KG1 (cell line): ENCODE measurements around the gene GPR42.

Experiments used
- DNase-seq: peaks from one replicate; lab custom pipeline; 2025; lab: John Stamatoyannopoulos, UW

The GPR42 gene, protein sequence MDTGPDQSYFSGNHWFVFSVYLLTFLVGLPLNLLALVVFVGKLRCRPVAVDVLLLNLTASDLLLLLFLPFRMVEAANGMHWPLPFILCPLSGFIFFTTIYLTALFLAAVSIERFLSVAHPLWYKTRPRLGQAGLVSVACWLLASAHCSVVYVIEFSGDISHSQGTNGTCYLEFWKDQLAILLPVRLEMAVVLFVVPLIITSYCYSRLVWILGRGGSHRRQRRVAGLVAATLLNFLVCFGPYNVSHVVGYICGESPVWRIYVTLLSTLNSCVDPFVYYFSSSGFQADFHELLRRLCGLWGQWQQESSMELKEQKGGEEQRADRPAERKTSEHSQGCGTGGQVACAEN

DNA sequence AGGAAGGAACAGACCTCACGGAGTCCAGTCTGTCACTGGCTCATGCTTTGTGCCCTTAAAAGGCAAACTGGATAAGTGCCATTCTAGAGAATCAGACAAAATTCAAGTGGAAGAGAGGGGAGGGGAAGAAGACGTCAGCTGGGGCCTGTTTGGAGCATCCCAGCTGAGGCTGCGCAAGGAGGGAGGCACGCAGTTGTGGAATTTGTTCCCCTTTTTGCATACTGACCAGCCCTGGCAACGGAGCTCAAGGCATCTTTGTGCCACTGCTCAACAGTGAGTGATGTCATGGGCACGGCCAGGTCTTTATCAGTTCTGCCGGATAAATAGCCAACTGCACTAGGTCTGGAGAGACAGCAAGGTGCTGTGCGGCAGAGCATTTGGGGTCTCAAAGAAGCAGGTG, at the start of gene GPR42:
GPR42 (plus strand) TSS at position 347 of the 400 bp plus-strand sequence. CDS start 292 bp downstream, outside the sequence.
- no peak for DNase-seq

- DNase-seq, result no peak
Measured at GRCh38 chr19:35321291-35321690, 49.6 kb upstream of the GPR42 start.

- DNase-seq, result no peak
Measured at GRCh38 chr19:35322014-35322413, 48.9 kb upstream of the GPR42 start.

GRCh38 chr19:35327642-35328041, 43.2 kb upstream of the GPR42 start:
- no peak for DNase-seq

DNA sequence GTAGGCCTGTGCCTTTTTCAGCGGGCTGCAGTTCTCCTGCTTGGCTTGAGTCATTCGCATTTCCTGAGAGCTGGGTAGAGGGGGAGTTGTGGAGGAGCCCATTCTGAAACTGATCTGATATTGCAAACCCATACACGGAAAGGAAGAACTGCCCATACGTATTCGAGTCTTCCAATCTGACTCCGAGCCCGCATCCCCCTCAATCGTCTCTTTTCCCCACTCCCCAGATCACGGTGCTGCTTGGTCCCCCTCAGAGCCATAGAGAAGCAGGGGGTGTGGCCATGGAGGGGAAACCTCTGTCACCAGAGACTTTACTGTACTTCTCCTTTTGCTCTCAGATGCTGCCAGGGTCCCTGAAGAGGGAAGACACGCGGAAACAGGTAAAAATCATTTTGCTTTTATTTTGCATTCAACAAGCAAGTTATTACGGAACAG, 42.0 kb upstream of the GPR42 start, which contains the start of gene CD22:
CD22 (plus strand) TSS at position 337 of the 435 bp plus-strand sequence. CDS start 2,854 bp downstream, outside the sequence.
- peak; percentile 25 for DNase-seq

GRCh38 chr19:35329323-35329722, 41.5 kb upstream of the GPR42 start:
- no peak for DNase-seq

DNA sequence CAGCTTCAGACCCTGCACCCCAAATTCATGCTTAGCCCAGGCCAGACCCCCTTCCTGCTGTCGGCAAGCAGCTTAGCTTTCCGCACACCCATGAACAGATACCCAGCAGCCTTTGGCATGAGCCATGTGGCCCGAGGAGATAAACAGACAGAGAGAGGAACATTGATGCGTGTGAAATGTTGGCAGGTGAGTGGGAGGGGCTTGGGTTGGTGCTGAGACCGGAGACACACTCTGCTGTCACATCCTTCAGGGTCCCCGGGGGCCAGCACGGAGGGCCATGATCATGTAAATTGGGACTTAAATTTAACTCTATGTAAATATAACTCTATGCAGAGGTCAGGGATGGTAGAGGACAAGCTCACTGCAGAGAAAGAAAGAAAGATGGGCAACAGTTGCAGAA, 40.4 kb upstream of the GPR42 start:
- no peak for DNase-seq

- no peak for DNase-seq
Measured at GRCh38 chr19:35331551-35332214, 39.2 kb upstream of the GPR42 start.

GRCh38 chr19:35332817-35333216, 38.1 kb upstream of the GPR42 start:
- DNase-seq, result no peak

DNA sequence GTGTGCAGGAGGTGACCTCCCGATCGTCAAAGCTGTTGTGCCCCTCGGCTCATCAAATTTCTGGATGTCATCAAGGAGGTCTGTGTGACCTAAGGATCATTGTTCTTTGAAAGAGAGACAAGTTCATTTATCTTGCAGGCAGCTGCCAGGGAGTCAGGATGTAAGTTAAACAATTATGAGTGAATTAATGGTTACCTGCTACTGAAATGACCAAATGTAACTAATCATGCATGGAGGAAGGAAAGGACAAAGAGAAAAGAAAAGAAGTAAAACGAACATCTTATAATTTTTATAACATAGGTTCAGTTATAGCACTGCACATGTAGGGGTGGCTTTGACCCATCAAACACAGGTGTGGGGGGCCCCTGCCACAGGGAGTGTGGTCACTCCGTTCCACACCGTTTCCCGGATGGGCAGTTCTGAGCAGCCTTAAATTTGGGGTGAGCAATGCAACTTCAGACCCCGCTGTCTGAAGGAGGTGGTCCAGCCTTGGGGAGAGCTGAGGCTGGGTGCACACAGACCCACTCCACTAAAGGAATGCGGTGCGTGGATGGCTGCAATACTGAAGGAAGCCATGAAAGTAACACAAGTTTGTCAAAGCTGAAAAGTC, 36.6 kb upstream of the GPR42 start:
- no peak for DNase-seq

DNA sequence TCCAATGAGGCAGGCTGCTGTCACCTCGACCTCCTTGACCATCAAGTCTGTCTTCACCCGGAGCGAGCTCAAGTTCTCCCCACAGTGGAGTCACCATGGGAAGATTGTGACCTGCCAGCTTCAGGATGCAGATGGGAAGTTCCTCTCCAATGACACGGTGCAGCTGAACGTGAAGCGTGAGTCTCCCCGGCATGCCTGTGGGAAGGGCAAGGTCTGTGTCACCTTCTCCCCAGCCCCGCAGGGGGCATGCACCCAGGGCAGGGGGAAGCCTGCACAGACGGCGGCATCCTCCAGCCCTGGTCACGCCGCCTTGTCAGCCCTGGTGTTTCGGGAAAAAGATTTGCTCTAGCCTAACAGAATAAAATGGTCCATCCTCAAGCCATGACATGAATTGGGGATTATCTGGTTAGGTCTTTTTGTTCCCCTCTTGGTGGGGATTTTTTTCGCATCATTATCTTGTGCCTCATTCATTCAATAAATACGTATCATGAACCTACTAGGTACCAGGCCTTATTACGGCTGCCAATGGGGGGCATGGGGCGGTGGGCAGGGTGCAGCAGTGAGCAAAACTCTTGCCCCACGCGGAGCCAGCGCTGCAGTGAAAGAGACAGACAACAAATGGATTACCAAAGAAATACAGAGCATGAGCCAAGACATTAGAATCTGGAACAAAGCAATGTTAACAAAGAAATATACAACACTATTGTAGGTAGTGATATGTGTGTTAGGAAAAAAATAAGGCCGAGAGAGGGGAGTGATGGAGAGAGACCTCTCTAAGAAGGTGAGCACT, 34.5 kb upstream of the GPR42 start:
- no peak for DNase-seq

- no peak for DNase-seq
Measured at GRCh38 chr19:35337097-35337983, 33.5 kb upstream of the GPR42 start.

GRCh38 chr19:35337984-35338296, 32.9 kb upstream of the GPR42 start:
- no peak for DNase-seq

DNA sequence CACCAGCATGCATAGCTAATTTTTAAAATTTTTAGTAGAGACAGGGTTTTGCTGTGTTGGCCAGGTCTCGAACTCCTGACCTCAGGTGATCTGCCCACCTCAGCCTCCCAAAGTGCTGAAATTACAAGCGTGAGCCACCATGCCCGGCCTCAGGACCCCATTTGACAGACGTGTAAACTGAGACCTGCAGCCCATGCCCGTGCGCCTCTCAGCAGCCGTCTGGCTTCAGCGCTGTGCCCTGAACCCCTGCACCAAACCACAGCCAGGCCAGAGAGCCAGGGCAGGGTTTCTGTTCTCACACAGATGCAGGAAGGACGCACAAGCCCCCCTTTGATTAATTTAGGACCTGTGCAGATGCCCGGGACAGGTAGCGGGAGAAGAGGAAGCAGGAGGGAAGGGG, 30.4 kb upstream of the GPR42 start:
- DNase-seq, result no peak

GRCh38 chr19:35341006-35341405, 29.9 kb upstream of the GPR42 start:
- DNase-seq, result no peak

- DNase-seq, result no peak
Measured at GRCh38 chr19:35341565-35342225, 29.2 kb upstream of the GPR42 start.

DNA sequence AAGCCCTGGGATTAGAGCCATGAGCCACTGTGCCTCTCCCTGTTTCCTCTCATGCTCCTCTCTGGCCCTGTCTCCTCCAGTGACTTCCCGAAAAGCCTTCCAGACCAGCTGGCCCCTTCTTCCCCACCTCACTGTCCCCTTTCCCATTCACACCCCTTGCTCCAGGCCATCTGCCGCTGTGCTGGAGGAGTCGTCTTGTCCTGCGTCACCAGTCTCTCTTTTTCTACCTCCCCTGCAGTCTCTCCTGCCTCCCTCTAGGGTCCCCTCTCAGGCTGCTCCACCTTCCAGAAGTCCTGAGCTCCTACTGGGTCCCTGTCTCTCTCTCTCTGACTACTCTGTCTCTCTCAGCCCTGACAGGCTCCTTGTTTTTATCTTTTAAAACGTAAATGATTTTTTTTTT, 28.4 kb upstream of the GPR42 start:
- no peak for DNase-seq

- no peak for DNase-seq
Measured at GRCh38 chr19:35344511-35345031, 26.3 kb upstream of the GPR42 start.

DNA sequence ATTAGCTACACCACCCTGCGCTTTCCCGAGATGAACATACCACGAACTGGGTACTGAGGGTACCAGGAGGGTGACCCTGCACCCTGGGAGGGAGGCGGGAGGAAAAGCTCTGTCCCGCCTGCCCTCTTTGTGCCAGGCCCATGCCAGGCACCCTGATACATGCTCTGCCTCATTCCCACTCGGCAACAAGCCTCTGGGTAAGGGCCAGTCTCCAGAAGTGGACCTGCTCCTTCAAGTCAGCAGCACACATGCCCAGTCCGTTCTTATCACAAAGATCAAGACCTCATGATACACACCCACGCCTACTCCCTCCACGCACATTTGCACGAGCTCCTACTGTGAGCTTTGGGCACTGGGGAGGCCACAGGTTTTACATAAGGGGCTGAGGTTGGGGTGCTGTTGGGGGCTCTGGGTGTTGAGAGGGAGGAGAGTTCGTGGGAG, 25.2 kb upstream of the GPR42 start:
- no peak for DNase-seq
